ENCODE results near the gene SH3BGRL. TPM values are rescaled to one million over a fixed set of nuclear protein-coding genes. Genes with fewer than 3 reads are reported as not detected.

SH3BGRL gene
- total and polyA plus RNA-seq, 12 donors: 59.5 to 201 (median 135) TPM

DNA sequence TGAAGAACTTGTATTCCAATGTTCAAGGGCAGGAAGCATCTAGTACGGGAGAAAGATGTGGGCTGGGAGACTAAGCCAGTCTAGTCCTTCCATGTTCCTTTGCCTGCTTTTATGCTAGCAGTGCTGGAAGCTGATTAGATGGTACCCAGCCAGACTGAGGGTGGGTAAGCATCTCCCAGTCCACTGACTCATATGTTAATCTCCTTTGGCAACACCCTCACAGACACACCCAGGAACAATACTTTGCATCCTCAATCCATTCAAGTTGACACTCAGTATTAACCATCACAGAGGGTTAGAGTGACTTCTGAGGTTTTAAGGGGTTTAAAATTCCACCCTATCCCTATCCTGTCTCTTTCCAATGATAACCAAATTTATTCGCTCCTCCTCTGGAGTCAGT is 6.6 kb upstream of the SH3BGRL start:
- no peak for DNase-seq
- H3K36me3 ChIP-seq (replicated peaks in 1 of 2): no peaks in the 10 kb centered on the region
- no peak overlapping the region for H3K4me3 ChIP-seq
- no peaks in the 10 kb centered on the region for H3K27me3 ChIP-seq
- no peaks in the 10 kb centered on the region for H3K4me1 ChIP-seq (replicated peaks in 1 of 2)
- H3K9me3 ChIP-seq (replicated peaks in 1 of 3): no peaks in the 10 kb centered on the region
- H3K27ac ChIP-seq: no peak overlapping the region
- intact Hi-C loops (cut with DNase I): no loop called here
- no peak for TF ChIP-seq CTCF (IDR thresholded peaks at IDR 0.05)
- TF ChIP-seq POLR2A (IDR thresholded peaks at IDR 0.05): no peak
- 67 to 93% (median 85%) methylated on average over 2 of the region's 2 CpGs for WGBS, 4 donors

- no peaks in the 10 kb centered on the region for H3K9me3 ChIP-seq (replicated peaks in 1 of 3)
- DNase-seq: peak; percentile 47 to 76 (median 57)
- no peak overlapping the region for H3K27ac ChIP-seq
- 2 to 11% (median 5%) methylated on average over 4 to 5 of the region's 5 CpGs for WGBS, 4 donors
- no peaks in the 10 kb centered on the region for H3K36me3 ChIP-seq (replicated peaks in 1 of 2)
- intact Hi-C loops (cut with DNase I): no loop called here
- TF ChIP-seq CTCF (IDR thresholded peaks at IDR 0.05) (peak; percentile 46 to 81 (median 52)), POLR2A (IDR thresholded peaks at IDR 0.05) (no peak)
- H3K27me3 ChIP-seq: no peaks in the 10 kb centered on the region
- no peak overlapping the region for H3K4me3 ChIP-seq
- no peaks in the 10 kb centered on the region for H3K4me1 ChIP-seq (replicated peaks in 1 of 2)
Observed at GRCh38 chrX:81195712-81196111, 6.2 kb upstream of the SH3BGRL start.

DNA sequence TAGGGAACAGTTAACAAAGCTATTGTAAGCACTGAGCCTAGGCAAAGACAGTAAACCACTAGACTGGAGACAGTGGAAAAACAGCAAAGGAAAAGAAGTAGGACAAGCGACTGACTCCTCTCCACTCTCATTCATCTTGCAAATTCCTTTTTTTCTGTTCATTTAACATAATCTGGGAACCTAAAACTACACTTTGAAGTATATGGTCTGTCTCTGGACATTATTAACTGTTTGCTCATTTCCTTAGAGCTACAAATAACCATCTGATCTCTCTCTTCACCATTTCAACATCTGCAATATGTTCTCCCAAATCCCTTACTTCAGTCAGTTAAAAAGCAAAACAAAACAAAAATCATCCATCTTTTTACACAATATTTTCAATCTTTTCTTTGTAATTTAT is 831 bp upstream of the SH3BGRL start:
- Histone ChIP-seq H3K36me3 (replicated peaks in 1 of 2) (no peaks in the 10 kb centered on the region), H3K27me3 (no peaks in the 10 kb centered on the region), H3K27ac (peak overlapping the region; percentile 25 to 86 (median 74)), H3K9me3 (replicated peaks in 1 of 3) (no peaks in the 10 kb centered on the region), H3K4me3 (peak overlapping the region in 2 of 4 donors; percentile 34 to 61), H3K4me1 (replicated peaks in 1 of 2) (peaks cover 5 to 7% of the 10 kb centered on the region in 2 donors)
- intact Hi-C loops (cut with DNase I): no loop called here
- TF ChIP-seq CTCF (IDR thresholded peaks at IDR 0.05) (no peak), POLR2A (IDR thresholded peaks at IDR 0.05) (no peak)
- no peak for DNase-seq
- WGBS, 4 donors: 15 to 41% (median 23%) methylated on average over 1 of the region's 1 CpG

- no peak for DNase-seq
- TF ChIP-seq CTCF (IDR thresholded peaks at IDR 0.05) (no peak), POLR2A (IDR thresholded peaks at IDR 0.05) (no peak)
- WGBS, 4 donors: 0 to 43% (median 12%) methylated on average over 8 of the region's 8 CpGs
- Histone ChIP-seq H3K9me3 (replicated peaks in 1 of 3) (no peaks in the 10 kb centered on the region), H3K27me3 (no peaks in the 10 kb centered on the region), H3K4me3 (peak overlapping the region in 3 of 4 donors; percentile 14 to 61 (median 34)), H3K36me3 (replicated peaks in 1 of 2) (no peaks in the 10 kb centered on the region), H3K27ac (peak overlapping the region in 4 of 5 donors; percentile 65 to 86 (median 76)), H3K4me1 (replicated peaks in 1 of 2) (peaks cover 5 to 7% of the 10 kb centered on the region in 2 donors)
- intact Hi-C loops (cut with DNase I): no loop called here
Observed at GRCh38 chrX:81202456-81202819, 536 bp downstream of the SH3BGRL start.

All from adrenal gland (tissue), 12 donors.